PC-9 (cell line): ENCODE data around the gene RFTN1.

Experiments used
- CTCF ChIP-seq: fragments of 200-600 bp; sonication (generic); conservative IDR thresholded peaks from 2 replicates; pipeline ENCODE4 v1.6.1; 2017; ENCODE audit warnings: mixed run types, antibody characterized with exemption, mild to moderate bottlenecking, moderate library complexity
- EZH2 ChIP-seq: fragments of 200-600 bp; sonication (generic); IDR thresholded peaks from 2 replicates; pipeline ENCODE4 v1.8.0; 2017; ENCODE audit warnings: antibody characterized with exemption, low read depth

GRCh38 chr3:16460273-16460672 is 53.2 kb downstream of the RFTN1 start:
- TF ChIP-seq CTCF, result no peak
- no peak for TF ChIP-seq EZH2
